GM11168 (cell line): Measurements from ENCODE around the gene FGD1.

Source experiments
- in situ Hi-C: fragments of 300-500 bp; cut with MboI; formaldehyde crosslinking; loops from one replicate; pipeline ENCODE4 v1.12.0; 2022; ENCODE audit warnings: low sequenced_read_pairs; ENCODE audit not compliant: unreplicated experiment

Gene FGD1

GRCh38 chrX:54411732-54412131 lies 84.3 kb downstream of the FGD1 start:
- in situ Hi-C loops, result no loop called here

GRCh38 chrX:54407266-54407665 lies 88.8 kb downstream of the FGD1 start:
- in situ Hi-C loops, result no loop called here

- in situ Hi-C loops, result no loop called here
Measured at GRCh38 chrX:54397113-54397512, 98.9 kb downstream of the FGD1 start.
